Endothelial cell of umbilical vein (primary cell): Measurements from ENCODE around the gene SLC23A2. TPM values are rescaled to one million over a fixed set of nuclear protein-coding genes. Genes with fewer than 3 reads are reported as not detected.

Source experiments
- BruUV-seq: library from RNA; stranded (reverse); fragments of 400-500 nt; replicated peaks from 2 replicates; lab custom pipeline; 2021; lab: Mats Ljungman, UMichigan
- CTCF ChIA-PET: fragments of 300-600, 350-600 bp; sonication (Branson Sonifier 250); formaldehyde crosslinking; loops from one replicate; lab custom pipeline; 2021; ENCODE audit warnings: antibody characterized with exemption, inconsistent platforms; lab: Charles Lee
- POLR2A ChIA-PET: fragments of 300-600, 350-600 bp; sonication (Branson Sonifier 250); formaldehyde crosslinking; loops from one replicate; lab custom pipeline; 2021; ENCODE audit warnings: antibody characterized with exemption, inconsistent platforms; lab: Charles Lee
- DNase-seq: peaks from one replicate; pipeline ENCODE4 v3.0.0-alpha.2; 2011; ENCODE audit warnings: low read depth, low spot score
- FAIRE-seq: peaks from 2 replicates; lab custom pipeline; 2011; peaks lifted over from hg19 to GRCh38; lab: Jason Lieb, UNC
- H2AFZ ChIP-seq: 2 replicates; pipeline ENCODE4 v1.6.0; 2012; ENCODE audit warnings: low read depth, low read length, control low read depth, inconsistent platforms
- H3K27ac ChIP-seq: 2 replicates; pipeline ENCODE4 v1.5.1; 2011; ENCODE audit warnings: low read depth, mild to moderate bottlenecking, control low read depth, low read length, moderate library complexity; ENCODE audit not compliant: insufficient read depth
- H3K27me3 ChIP-seq, 2 experiments: 2 replicates each; pipeline versions ENCODE4 v1.6.0 to v1.6.1; 2011; ENCODE audit warnings: low read length in 2 of 2, mixed read lengths in 1 of 2; ENCODE audit not compliant: control insufficient read depth in 2 of 2, insufficient read depth in 2 of 2
- H3K36me3 ChIP-seq, 2 experiments: 2 replicates in 1 of 2; 3 replicates in 1 of 2; pipeline ENCODE4 v1.5.1; 2011; ENCODE audit warnings: low read length in 2 of 2, mild to moderate bottlenecking in 1 of 2, moderate library complexity in 1 of 2; ENCODE audit not compliant: control insufficient read depth in 2 of 2, insufficient read depth in 2 of 2; ENCODE audit errors: extremely low read depth in 1 of 2
- H3K4me1 ChIP-seq: 3 replicates; pipeline ENCODE4 v1.5.1; 2011; ENCODE audit warnings: mild to moderate bottlenecking, low read length; ENCODE audit not compliant: control insufficient read depth, insufficient read depth; ENCODE audit errors: extremely low read depth
- H3K4me2 ChIP-seq: 2 replicates; pipeline ENCODE4 v1.6.1; 2011; ENCODE audit warnings: low read length, control low read depth, mixed read lengths; ENCODE audit not compliant: insufficient read depth
- H3K4me3 ChIP-seq, 3 experiments: fragments of 200-600 bp in 1 of 3; sonication (generic), shearing (Covaris generic) in 1 of 3; replicated peaks in 1 of 3; 2 replicates each; pipeline ENCODE4 v1.5.1; 2011 to 2016; ENCODE audit warnings: control low read depth in 3 of 3, low read length in 3 of 3, mild to moderate bottlenecking in 2 of 3, inconsistent platforms in 1 of 3, low read depth in 1 of 3, moderate library complexity in 1 of 3; ENCODE audit not compliant: insufficient read depth in 1 of 3
- H3K79me2 ChIP-seq: 2 replicates; pipeline ENCODE4 v1.6.0; 2012; ENCODE audit warnings: low read length, inconsistent platforms; ENCODE audit not compliant: control insufficient read depth, insufficient read depth
- H3K9ac ChIP-seq: replicated peaks from 2 replicates; pipeline ENCODE3; 2011; ENCODE audit warnings: low read length, control low read depth; ENCODE audit not compliant: insufficient read depth; ENCODE audit errors: extremely low read depth
- H3K9me1 ChIP-seq: replicated peaks from 3 replicates; pipeline ENCODE4 v1.6.0; 2011; ENCODE audit warnings: mild to moderate bottlenecking, low read length; ENCODE audit not compliant: control insufficient read depth, insufficient read depth; ENCODE audit errors: extremely low read depth
- H3K9me3 ChIP-seq: replicated peaks from 2 replicates; pipeline ENCODE4 v1.5.1; 2012; ENCODE audit warnings: low read length, inconsistent platforms; ENCODE audit not compliant: control insufficient read depth, insufficient read depth
- H4K20me1 ChIP-seq: replicated peaks from 2 replicates; pipeline ENCODE3; 2011; ENCODE audit warnings: mild to moderate bottlenecking, low read length; ENCODE audit not compliant: control insufficient read depth, insufficient read depth; ENCODE audit errors: extremely low read depth
- CTCF ChIP-seq, 2 donors: IDR thresholded peaks; 1 replicate in 1 of 2; 2 replicates in 1 of 2; pipeline ENCODE4 v1.5.1; 2011; ENCODE audit warnings: low read length in 2 of 2, mild to moderate bottlenecking in 2 of 2, moderate library complexity in 2 of 2, control low read depth in 1 of 2, inconsistent platforms in 1 of 2, low read depth in 1 of 2; ENCODE audit not compliant: insufficient read depth in 1 of 2; ENCODE audit errors: extremely low read depth in 1 of 2
- EZH2 ChIP-seq: IDR thresholded peaks from 2 replicates; pipeline ENCODE4 v1.6.1; 2012; ENCODE audit warnings: borderline replicate concordance, low read depth, mild to moderate bottlenecking, moderate library complexity, low read length, inconsistent platforms; ENCODE audit not compliant: severe bottlenecking
- FOS ChIP-seq: IDR thresholded peaks from 2 replicates; pipeline ENCODE4 v1.6.1; 2011; ENCODE audit warnings: mild to moderate bottlenecking, low read length, moderate library complexity, borderline replicate concordance; ENCODE audit not compliant: insufficient read depth
- GATA2 ChIP-seq: IDR thresholded peaks from 2 replicates; pipeline ENCODE4 v1.7.0; 2011; ENCODE audit warnings: low read depth, mild to moderate bottlenecking, moderate library complexity, mixed read lengths, low read length; ENCODE audit not compliant: insufficient read length, insufficient read depth
- JUN ChIP-seq: IDR thresholded peaks from 2 replicates; pipeline ENCODE4 v1.6.1; 2011; ENCODE audit warnings: borderline replicate concordance, low read depth; ENCODE audit not compliant: insufficient read length, insufficient read depth
- MAX ChIP-seq: IDR thresholded peaks from 2 replicates; pipeline ENCODE4 v1.6.1; 2011; ENCODE audit not compliant: insufficient read depth, insufficient read length
- MYC ChIP-seq: IDR thresholded peaks from one replicate; pipeline ENCODE4 v1.6.1; 2011; ENCODE audit warnings: mild to moderate bottlenecking, low read depth, low read length
- POLR2A ChIP-seq: IDR thresholded peaks from 2 replicates; pipeline ENCODE4 v1.6.1; 2012; ENCODE audit warnings: low read depth, mild to moderate bottlenecking, control low read depth, low read length
- POLR2AphosphoS5 ChIP-seq: IDR thresholded peaks from 2 replicates; pipeline ENCODE4 v1.6.1; 2012; ENCODE audit warnings: low read depth, mild to moderate bottlenecking, control low read depth, low read length, moderate library complexity; ENCODE audit not compliant: insufficient read depth
- dilution Hi-C: fragments of 300-500 bp; cut with MboI; formaldehyde crosslinking; loops from one replicate; pipeline ENCODE4 v1.15.0; 2019; ENCODE audit warnings: low sequenced_read_pairs; ENCODE audit not compliant: extremely low pct_ligation_motif_present
- intact Hi-C: fragments of 100-400 bp; cut with micrococcal nuclease; formaldehyde crosslinking; loops from one replicate; pipeline ENCODE4 v1.10.0; 2022
- polyA plus RNA-seq, 4 experiments: library from polyadenylated mRNA; depleted of rRNA in 3 of 4; stranded (reverse) in 3 of 4; unstranded in 1 of 4; fragments of >200 nt; gene quantifications; 2 replicates each; pipeline versions ENCODE4 v1.2.1 to v1.2.3, GENCODE V29; 2011 to 2012; ENCODE audit warnings: missing spikeins in 1 of 4
- total RNA-seq: library from RNA; stranded (reverse); gene quantifications from 2 replicates; pipeline ENCODE4 v1.2.3, GENCODE V29; 2021

Gene SLC23A2
- total and polyA plus RNA-seq, 2 donors (not counting 3 experiments of a cell fraction or from before 2014, with no cell fraction given): 24.4 to 24.5 TPM

- Histone ChIP-seq H3K4me3 (no peak overlapping the region), H3K27ac (no peak overlapping the region), H3K9ac (no peak overlapping the region), H4K20me1 (no peaks in the 10 kb centered on the region), H3K79me2 (no peaks in the 10 kb centered on the region), H3K9me3 (no peaks in the 10 kb centered on the region), H3K27me3 (no peaks in the 10 kb centered on the region), H3K9me1 (no peaks in the 10 kb centered on the region), H2AFZ (no peak overlapping the region), H3K36me3 (peaks cover 0 to 3% of the 10 kb centered on the region in 2 experiments), H3K4me2 (no peak overlapping the region), H3K4me1 (no peaks in the 10 kb centered on the region)
- POLR2A ChIA-PET: no interaction called here
- intact Hi-C loops (no loop called here), dilution Hi-C loops (no loop called here)
- no peak for TF ChIP-seq MAX
- TF ChIP-seq POLR2AphosphoS5: no peak
- no peak for TF ChIP-seq EZH2
- TF ChIP-seq POLR2A: no peak
- no peak for TF ChIP-seq FOS
- no peak for TF ChIP-seq CTCF (IDR thresholded peaks at IDR 0.05; ENCODE audit: extremely low read depth in 1 of 2, insufficient read depth in 1 of 2, low read depth in 1 of 2, low read length in 2 of 2)
- no peak for TF ChIP-seq JUN
- no peak for TF ChIP-seq GATA2
- no peak for TF ChIP-seq MYC
- CTCF ChIA-PET: no interaction called here
- BruUV-seq: no TSS peak
- FAIRE-seq: no peak
- no peak for DNase-seq
Observed at GRCh38 chr20:4883546-4883945, 117.8 kb downstream of the SLC23A2 start.
